Upper lobe of left lung (tissue), 6 donors: ENCODE results near the gene ZC3H18. TPM values are rescaled to one million over a fixed set of nuclear protein-coding genes. Genes with fewer than 3 reads are reported as not detected.
A peak's percentile ranks its signal among the peaks of the same experiment; 100 is the strongest.

Source experiments
- ATAC-seq, 2 donors: fragments of 200-7000 bp; cut with Tn5 transposase; one replicate each; pipeline ENCODE4 v1.9.1; 2022; ENCODE audit warnings: mild to moderate bottlenecking in 2 of 2, moderate library complexity in 2 of 2; ENCODE audit not compliant: low FRiP score in 2 of 2
- DNase-seq, 2 donors: peaks; one replicate each; pipeline ENCODE4 v3.0.0-alpha.2; 2019 to 2020
- H3K27ac ChIP-seq, 4 donors: fragments of 200-600 bp; sonication (generic); one replicate each; pipeline ENCODE4 v1.5.1; 2016 to 2019
- H3K27me3 ChIP-seq, 4 donors: fragments of 200-600 bp; sonication (generic); one replicate each; pipeline ENCODE4 v1.5.1; 2017 to 2019
- H3K36me3 ChIP-seq, 4 donors: fragments of 200-600 bp; sonication (generic); one replicate each; pipeline ENCODE4 v1.5.1; 2016 to 2019
- H3K4me1 ChIP-seq, 4 donors: fragments of 200-600 bp; sonication (generic); one replicate each; pipeline ENCODE4 v1.5.1; 2018 to 2019
- H3K4me3 ChIP-seq, 4 donors: fragments of 200-600 bp; sonication (generic); one replicate each; pipeline ENCODE4 v1.5.1; 2017 to 2019; ENCODE audit warnings: mild to moderate bottlenecking in 2 of 4, moderate library complexity in 1 of 4
- H3K9me3 ChIP-seq, 4 donors: fragments of 200-600 bp; sonication (generic); one replicate each; pipeline ENCODE4 v1.5.1; 2018 to 2019
- EP300 ChIP-seq, 4 donors: sonication (generic); formaldehyde crosslinking; IDR thresholded peaks; one replicate each; pipeline ENCODE4 v1.5.1; 2017; ENCODE audit warnings: antibody characterized with exemption in 4 of 4, control low read depth in 2 of 4
- POLR2A ChIP-seq, 4 donors: fragments of 450-650 bp; IDR thresholded peaks; one replicate each; pipeline ENCODE4 v1.5.1; 2016 to 2017; ENCODE audit warnings: antibody characterized with exemption in 4 of 4, mild to moderate bottlenecking in 2 of 4
- POLR2AphosphoS5 ChIP-seq, 2 donors: sonication (generic); formaldehyde crosslinking; IDR thresholded peaks; one replicate each; pipeline ENCODE4 v1.5.1; 2017; ENCODE audit warnings: antibody characterized with exemption in 2 of 2
- WGBS, 2 donors: methylation state at CpG; one replicate each; pipeline ENCODE4 v1.1.5; 2017 to 2018; 5-methylcytosine and 5-hydroxymethylcytosine counted together
- total RNA-seq, 6 donors: library from RNA; depleted of rRNA in 4 of 6; stranded (reverse); fragments of >200 nt in 4 of 6; gene quantifications; one replicate each; pipeline versions ENCODE4 v1.1.0 to v1.2.1, GENCODE V29; 2016 to 2021
- TF ChIP-seq, protein P1 (sequence below), 6 experiments: fragments of 450-650 bp in 4 of 6; fragments of 200-600 bp in 2 of 6; sonication (generic) in 2 of 6; IDR thresholded peaks; one replicate each; pipeline ENCODE4 v1.5.1; 2016 to 2019; ENCODE audit warnings: antibody characterized with exemption in 6 of 6
- donor health status: DM: no; HTN: no; CAD: no; lungs with moderate emphysema.
- donor health status: DM: no; HTN: yes; CAD: no; lungs with severe emphysema.

The ZC3H18 gene
- total RNA-seq, 6 donors from 2014 or later, result 22.0 to 74.4 (median 45.5) TPM

DNA sequence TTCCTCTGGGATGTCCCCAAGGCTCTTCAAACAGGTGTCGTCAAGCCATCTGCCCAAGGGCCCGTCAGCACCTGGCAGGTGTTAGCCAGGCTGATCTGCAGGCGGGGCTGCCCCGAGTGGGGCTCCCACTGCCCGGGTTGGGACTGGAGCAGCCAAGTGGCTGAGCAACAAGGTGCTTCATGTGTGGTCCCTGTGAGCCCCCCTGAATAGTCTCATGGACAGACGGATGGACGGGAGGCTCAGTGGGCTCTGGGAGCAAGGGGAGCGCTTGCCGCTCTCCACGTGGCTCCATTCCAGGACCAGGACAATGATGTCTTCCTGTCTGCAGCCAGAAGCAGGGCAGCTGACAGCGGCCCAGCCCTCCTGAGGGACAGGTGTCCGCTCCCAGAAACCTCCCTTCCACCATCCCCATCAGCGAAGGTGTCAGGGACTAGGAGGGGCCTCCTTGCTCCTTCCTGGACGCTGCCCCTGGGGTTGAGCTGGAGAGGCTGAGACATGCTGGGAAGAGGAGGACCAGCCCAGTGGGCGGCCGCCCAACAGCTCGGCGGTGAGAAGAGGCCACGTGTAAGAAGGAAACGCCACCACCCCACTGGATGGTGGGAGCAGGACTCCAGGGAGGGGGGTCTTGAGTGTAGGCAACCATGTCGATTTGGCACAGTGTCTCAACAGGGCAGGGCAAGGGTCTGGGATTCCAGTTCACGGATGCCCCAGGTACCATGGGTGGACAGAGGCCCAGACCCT is 106.5 kb downstream of the ZC3H18 start:
- H3K9me3 ChIP-seq, result no peaks in the 10 kb centered on the region
- 52 to 82% methylated on average over 8 to 22 of the region's 22 CpGs for WGBS, 2 donors
- ATAC-seq (no peak), DNase-seq (no peak)
- peaks cover 2 to 11% (median 6%) of the 10 kb centered on the region in 4 donors for H3K4me1 ChIP-seq
- H3K4me3 ChIP-seq, result no peak overlapping the region
- no peak overlapping the region for H3K27ac ChIP-seq
- TF ChIP-seq POLR2A (IDR thresholded peaks at IDR 0.05), result no peak
- TF ChIP-seq, protein P1, sequence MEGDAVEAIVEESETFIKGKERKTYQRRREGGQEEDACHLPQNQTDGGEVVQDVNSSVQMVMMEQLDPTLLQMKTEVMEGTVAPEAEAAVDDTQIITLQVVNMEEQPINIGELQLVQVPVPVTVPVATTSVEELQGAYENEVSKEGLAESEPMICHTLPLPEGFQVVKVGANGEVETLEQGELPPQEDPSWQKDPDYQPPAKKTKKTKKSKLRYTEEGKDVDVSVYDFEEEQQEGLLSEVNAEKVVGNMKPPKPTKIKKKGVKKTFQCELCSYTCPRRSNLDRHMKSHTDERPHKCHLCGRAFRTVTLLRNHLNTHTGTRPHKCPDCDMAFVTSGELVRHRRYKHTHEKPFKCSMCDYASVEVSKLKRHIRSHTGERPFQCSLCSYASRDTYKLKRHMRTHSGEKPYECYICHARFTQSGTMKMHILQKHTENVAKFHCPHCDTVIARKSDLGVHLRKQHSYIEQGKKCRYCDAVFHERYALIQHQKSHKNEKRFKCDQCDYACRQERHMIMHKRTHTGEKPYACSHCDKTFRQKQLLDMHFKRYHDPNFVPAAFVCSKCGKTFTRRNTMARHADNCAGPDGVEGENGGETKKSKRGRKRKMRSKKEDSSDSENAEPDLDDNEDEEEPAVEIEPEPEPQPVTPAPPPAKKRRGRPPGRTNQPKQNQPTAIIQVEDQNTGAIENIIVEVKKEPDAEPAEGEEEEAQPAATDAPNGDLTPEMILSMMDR (IDR thresholded peaks at IDR 0.05), result no peak
- TF ChIP-seq POLR2AphosphoS5 (IDR thresholded peaks at IDR 0.05), result no peak
- TF ChIP-seq EP300 (IDR thresholded peaks at IDR 0.05), result no peak
- H3K36me3 ChIP-seq, result peaks cover 0 to 3% (median 0%) of the 10 kb centered on the region in 4 donors
- H3K27me3 ChIP-seq, result peaks cover 0 to 8% (median 0%) of the 10 kb centered on the region in 4 donors

DNA sequence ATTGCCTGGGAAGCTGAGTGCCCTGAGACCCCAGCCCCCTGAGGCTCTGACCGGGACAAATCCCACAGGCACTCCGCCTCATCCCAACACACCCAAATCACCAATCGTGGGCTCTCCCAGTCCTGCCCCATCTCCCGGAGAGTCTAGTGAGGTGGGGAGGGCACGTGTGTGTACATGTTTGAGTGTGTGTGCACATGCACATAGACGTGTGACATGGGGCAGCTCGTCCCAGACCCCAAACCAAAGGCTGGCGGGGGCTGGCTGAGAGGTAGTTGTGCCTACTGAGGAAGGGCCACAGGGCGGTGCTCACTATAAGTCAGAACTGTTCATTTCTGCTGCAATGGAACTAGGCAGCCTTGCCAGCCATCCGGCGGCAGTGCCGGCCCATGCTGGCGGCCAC is 107.5 kb downstream of the ZC3H18 start:
- Histone ChIP-seq H3K4me3 (no peak overlapping the region), H3K36me3 (peaks cover 0 to 3% (median 0%) of the 10 kb centered on the region in 4 donors), H3K4me1 (peaks cover 2 to 20% (median 12%) of the 10 kb centered on the region in 4 donors), H3K27ac (no peak overlapping the region), H3K9me3 (no peaks in the 10 kb centered on the region), H3K27me3 (peaks cover 0 to 8% (median 0%) of the 10 kb centered on the region in 4 donors)
- no peak for DNase-seq
- TF ChIP-seq, protein P1 (IDR thresholded peaks at IDR 0.05), result no peak
- TF ChIP-seq POLR2AphosphoS5 (IDR thresholded peaks at IDR 0.05) (no peak), POLR2A (IDR thresholded peaks at IDR 0.05) (no peak), EP300 (IDR thresholded peaks at IDR 0.05) (no peak)
- WGBS, 2 donors, result 73 to 79% methylated on average over 8 to 12 of the region's 13 CpGs
- ATAC-seq, result no peak

DNA sequence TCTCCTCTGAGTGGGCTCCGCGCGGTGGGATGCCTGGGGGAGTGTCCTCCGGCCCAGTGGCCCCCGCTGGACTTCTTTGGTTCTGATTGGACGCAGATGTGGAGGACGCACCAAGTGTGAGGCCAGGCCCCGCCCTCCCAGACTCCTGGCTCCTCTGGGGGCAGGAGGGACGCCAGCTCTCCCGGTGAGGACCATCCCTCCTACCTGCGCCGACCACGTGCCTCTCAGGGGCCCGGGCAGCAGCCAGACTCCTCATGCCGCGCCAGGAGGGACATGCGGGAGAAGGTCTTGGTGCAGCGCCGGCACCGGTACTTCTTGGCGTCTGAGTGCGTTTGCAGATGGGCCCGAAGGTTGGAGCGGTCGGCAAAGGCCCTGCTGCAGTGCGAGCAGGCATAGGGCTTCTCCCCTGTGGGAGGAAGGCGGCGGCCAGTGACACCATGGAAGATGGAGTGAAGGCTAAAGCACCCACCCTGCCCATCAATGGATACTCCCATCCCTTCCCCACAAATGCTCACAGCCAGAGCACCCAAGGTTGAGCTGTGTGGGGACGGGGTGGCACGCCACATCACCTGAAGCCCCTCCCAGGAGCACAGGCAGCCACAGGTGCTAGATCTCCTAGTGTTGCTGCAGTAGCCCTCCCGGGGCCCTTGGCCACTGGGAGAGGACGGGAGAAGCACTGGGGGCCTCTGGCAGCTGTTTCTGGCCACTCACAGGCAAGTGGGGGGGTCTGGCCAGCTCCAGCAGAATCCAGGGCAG is 108.2 kb downstream of the ZC3H18 start:
- Histone ChIP-seq H3K4me1 (peaks cover 2 to 20% (median 12%) of the 10 kb centered on the region in 4 donors), H3K4me3 (no peak overlapping the region), H3K9me3 (no peaks in the 10 kb centered on the region), H3K36me3 (peaks cover 0 to 3% (median 0%) of the 10 kb centered on the region in 4 donors), H3K27ac (no peak overlapping the region), H3K27me3 (peaks cover 0 to 8% (median 0%) of the 10 kb centered on the region in 4 donors)
- 45 to 59% methylated on average over 8 to 31 of the region's 32 CpGs for WGBS, 2 donors
- TF ChIP-seq, protein P1 (IDR thresholded peaks at IDR 0.05), result no peak
- no peak for TF ChIP-seq EP300 (IDR thresholded peaks at IDR 0.05)
- no peak for TF ChIP-seq POLR2A (IDR thresholded peaks at IDR 0.05)
- TF ChIP-seq POLR2AphosphoS5 (IDR thresholded peaks at IDR 0.05), result no peak
- DNase-seq (peak in 1 of 2 donors; percentile 79), ATAC-seq (no peak)

DNA sequence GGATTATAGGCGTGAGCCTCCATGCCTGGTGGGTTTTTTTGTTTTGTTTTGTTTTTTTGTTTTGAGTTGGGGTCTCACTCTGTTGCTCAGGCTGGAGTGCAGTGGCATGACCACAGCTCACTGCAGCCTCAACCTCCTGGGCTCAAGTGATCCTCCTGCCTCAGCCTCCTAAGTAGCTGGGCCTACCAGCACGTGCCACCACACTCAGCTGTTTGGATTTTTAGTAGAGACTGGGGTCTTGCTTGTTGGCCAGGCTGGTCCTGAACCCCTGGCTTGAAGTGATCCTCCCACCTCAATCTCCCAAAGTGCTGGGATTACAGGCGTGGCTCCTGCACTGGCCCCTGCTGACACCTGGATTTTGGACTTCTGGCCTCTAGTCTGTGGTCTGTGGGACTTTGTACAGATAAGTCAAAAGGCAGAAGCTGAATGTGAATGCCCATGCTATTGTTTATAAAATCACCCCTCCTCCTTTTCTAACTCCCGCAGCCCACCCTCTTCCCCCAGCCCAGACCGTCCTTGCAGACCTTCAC is 110.4 kb downstream of the ZC3H18 start:
- H3K9me3 ChIP-seq, result no peaks in the 10 kb centered on the region
- no peak for TF ChIP-seq EP300 (IDR thresholded peaks at IDR 0.05)
- no peak for TF ChIP-seq POLR2A (IDR thresholded peaks at IDR 0.05)
- TF ChIP-seq, protein P1 (IDR thresholded peaks at IDR 0.05), result no peak
- TF ChIP-seq POLR2AphosphoS5 (IDR thresholded peaks at IDR 0.05), result no peak
- 87 to 90% methylated on average over 4 to 5 of the region's 5 CpGs for WGBS, 2 donors
- no peak overlapping the region for H3K4me3 ChIP-seq
- peaks cover 0 to 8% (median 1%) of the 10 kb centered on the region in 4 donors for H3K27me3 ChIP-seq
- DNase-seq, result no peak
- H3K4me1 ChIP-seq, result peaks cover 8 to 34% (median 22%) of the 10 kb centered on the region in 4 donors
- peak overlapping the region in 1 of 4 donors; percentile 65 for H3K27ac ChIP-seq
- ATAC-seq, result no peak
- peaks cover 0 to 3% (median 0%) of the 10 kb centered on the region in 4 donors for H3K36me3 ChIP-seq
